OCI-LY1 (cell line): ENCODE measurements around the gene SHCBP1.
"Not testable (repeated sequence)": the region's sequence is repeated elsewhere in the genome, so short reads cannot be mapped to it uniquely, and the experiment has no call there.

Experiments
- CTCF ChIP-seq: fragments of 200-600 bp; sonication (generic), shearing (Covaris generic); IDR thresholded peaks from 2 replicates; pipeline ENCODE4 v1.5.1; 2017; ENCODE audit warnings: mild to moderate bottlenecking, antibody characterized with exemption, low read length, moderate library complexity, mixed read lengths
- EZH2 ChIP-seq: fragments of 200-600 bp; sonication (generic), shearing (Covaris generic); IDR thresholded peaks from 2 replicates; pipeline ENCODE4 v1.8.0; 2017; ENCODE audit warnings: borderline replicate concordance, mixed run types, mild to moderate bottlenecking, antibody characterized with exemption, low read length, moderate library complexity, mixed read lengths

GRCh38 chr16:46554435-46554834, 66.7 kb downstream of the SHCBP1 start:
- TF ChIP-seq CTCF = peak; percentile 79
- TF ChIP-seq EZH2 = not testable (repeated sequence)
